GM21360 (cell line): ENCODE data around the gene RAD9A.

Source experiments
- ATAC-seq: cut with Tn5 transposase; IDR thresholded peaks from one replicate; pipeline ENCODE4 v1.9.1; 2021; ENCODE audit warnings: mild to moderate bottlenecking, moderate library complexity; ENCODE audit not compliant: unreplicated experiment

Gene RAD9A

GRCh38 chr11:67438158-67438902, 46.5 kb downstream of the RAD9A start:
- ATAC-seq, result no peak

- no peak for ATAC-seq
Observed at GRCh38 chr11:67439321-67440228, 47.8 kb downstream of the RAD9A start.

- ATAC-seq, result no peak
Observed at GRCh38 chr11:67440229-67441097, 48.7 kb downstream of the RAD9A start.

- no peak for ATAC-seq
Observed at GRCh38 chr11:67441098-67441563, 49.3 kb downstream of the RAD9A start.

GRCh38 chr11:67441731-67442351, 50.1 kb downstream of the RAD9A start:
- ATAC-seq, result no peak

GRCh38 chr11:67442504-67443404, 51.0 kb downstream of the RAD9A start:
- no peak for ATAC-seq

- ATAC-seq, result no peak
Observed at GRCh38 chr11:67445515-67445914, 53.7 kb downstream of the RAD9A start.
